HG03432 (cell line): ENCODE measurements around the gene ARRB1.

Experiments used
- ATAC-seq: cut with Tn5 transposase; IDR thresholded peaks from one replicate; pipeline ENCODE4 v1.9.1; 2021; ENCODE audit warnings: mild to moderate bottlenecking, moderate library complexity; ENCODE audit not compliant: unreplicated experiment

The ARRB1 gene

GRCh38 chr11:75302371-75302770, 49.1 kb downstream of the ARRB1 start:
- no peak for ATAC-seq

GRCh38 chr11:75301601-75302345, 49.7 kb downstream of the ARRB1 start:
- no peak for ATAC-seq

- ATAC-seq, result no peak
These were observed 50.3 kb downstream of the ARRB1 start for GRCh38 chr11:75301131-75301530.

- no peak for ATAC-seq
These were observed 52.5 kb downstream of the ARRB1 start for GRCh38 chr11:75298976-75299260.

GRCh38 chr11:75298191-75298975, 53.1 kb downstream of the ARRB1 start:
- no peak for ATAC-seq

- ATAC-seq, result no peak
These were observed 57.6 kb downstream of the ARRB1 start for GRCh38 chr11:75293903-75294302.

- no peak for ATAC-seq
These were observed 58.5 kb downstream of the ARRB1 start for GRCh38 chr11:75292943-75293342.

GRCh38 chr11:75291741-75292140, 59.7 kb downstream of the ARRB1 start:
- ATAC-seq, result no peak

GRCh38 chr11:75289919-75290318, 61.5 kb downstream of the ARRB1 start:
- ATAC-seq, result no peak

- no peak for ATAC-seq
These were observed 62.0 kb downstream of the ARRB1 start for GRCh38 chr11:75289511-75289760.

GRCh38 chr11:75287579-75287978, 63.9 kb downstream of the ARRB1 start:
- ATAC-seq, result no peak

GRCh38 chr11:75286826-75287465, 64.5 kb downstream of the ARRB1 start:
- ATAC-seq, result no peak

GRCh38 chr11:75285776-75286360, 65.6 kb downstream of the ARRB1 start:
- no peak for ATAC-seq

GRCh38 chr11:75283391-75283931, 68.0 kb downstream of the ARRB1 start:
- no peak for ATAC-seq

- no peak for ATAC-seq
These were observed 69.9 kb downstream of the ARRB1 start for GRCh38 chr11:75281469-75282095.

- no peak for ATAC-seq
These were observed 70.5 kb downstream of the ARRB1 start for GRCh38 chr11:75280770-75281468.

- peak; percentile 53 for ATAC-seq
These were observed 71.2 kb downstream of the ARRB1 start for GRCh38 chr11:75280227-75280701.

GRCh38 chr11:75279273-75279672, 72.2 kb downstream of the ARRB1 start:
- ATAC-seq, result no peak

GRCh38 chr11:75277991-75278790, 73.3 kb downstream of the ARRB1 start:
- ATAC-seq, result no peak
